ES-I3 (cell line): ENCODE measurements around the gene ARHGEF7.
"Not testable (repeated sequence)": the region's sequence is repeated elsewhere in the genome, so short reads cannot be mapped to it uniquely, and the experiment has no call there.

ENCODE experiments used
- H3K36me3 ChIP-seq: 2 replicates; pipeline ENCODE4 v1.6.1; 2013; ENCODE audit warnings: mild to moderate bottlenecking, low read length, control low read depth, moderate library complexity; ENCODE audit not compliant: insufficient read depth
- H3K4me1 ChIP-seq: 2 replicates; pipeline ENCODE4 v1.6.1; 2013; ENCODE audit warnings: mild to moderate bottlenecking, control low read depth, low read length; ENCODE audit not compliant: insufficient read depth
- H3K9ac ChIP-seq: 2 replicates; pipeline ENCODE4 v1.6.1; 2013; ENCODE audit warnings: low read depth, mild to moderate bottlenecking, low read length, moderate library complexity
- H3K9me3 ChIP-seq: 2 replicates; pipeline ENCODE4 v1.6.1; 2013; ENCODE audit warnings: mild to moderate bottlenecking, low read length, moderate library complexity; ENCODE audit not compliant: control insufficient read depth, insufficient read depth

The ARHGEF7 gene, protein sequence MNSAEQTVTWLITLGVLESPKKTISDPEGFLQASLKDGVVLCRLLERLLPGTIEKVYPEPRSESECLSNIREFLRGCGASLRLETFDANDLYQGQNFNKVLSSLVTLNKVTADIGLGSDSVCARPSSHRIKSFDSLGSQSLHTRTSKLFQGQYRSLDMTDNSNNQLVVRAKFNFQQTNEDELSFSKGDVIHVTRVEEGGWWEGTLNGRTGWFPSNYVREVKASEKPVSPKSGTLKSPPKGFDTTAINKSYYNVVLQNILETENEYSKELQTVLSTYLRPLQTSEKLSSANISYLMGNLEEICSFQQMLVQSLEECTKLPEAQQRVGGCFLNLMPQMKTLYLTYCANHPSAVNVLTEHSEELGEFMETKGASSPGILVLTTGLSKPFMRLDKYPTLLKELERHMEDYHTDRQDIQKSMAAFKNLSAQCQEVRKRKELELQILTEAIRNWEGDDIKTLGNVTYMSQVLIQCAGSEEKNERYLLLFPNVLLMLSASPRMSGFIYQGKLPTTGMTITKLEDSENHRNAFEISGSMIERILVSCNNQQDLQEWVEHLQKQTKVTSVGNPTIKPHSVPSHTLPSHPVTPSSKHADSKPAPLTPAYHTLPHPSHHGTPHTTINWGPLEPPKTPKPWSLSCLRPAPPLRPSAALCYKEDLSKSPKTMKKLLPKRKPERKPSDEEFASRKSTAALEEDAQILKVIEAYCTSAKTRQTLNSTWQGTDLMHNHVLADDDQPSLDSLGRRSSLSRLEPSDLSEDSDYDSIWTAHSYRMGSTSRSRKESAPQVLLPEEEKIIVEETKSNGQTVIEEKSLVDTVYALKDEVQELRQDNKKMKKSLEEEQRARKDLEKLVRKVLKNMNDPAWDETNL

DNA sequence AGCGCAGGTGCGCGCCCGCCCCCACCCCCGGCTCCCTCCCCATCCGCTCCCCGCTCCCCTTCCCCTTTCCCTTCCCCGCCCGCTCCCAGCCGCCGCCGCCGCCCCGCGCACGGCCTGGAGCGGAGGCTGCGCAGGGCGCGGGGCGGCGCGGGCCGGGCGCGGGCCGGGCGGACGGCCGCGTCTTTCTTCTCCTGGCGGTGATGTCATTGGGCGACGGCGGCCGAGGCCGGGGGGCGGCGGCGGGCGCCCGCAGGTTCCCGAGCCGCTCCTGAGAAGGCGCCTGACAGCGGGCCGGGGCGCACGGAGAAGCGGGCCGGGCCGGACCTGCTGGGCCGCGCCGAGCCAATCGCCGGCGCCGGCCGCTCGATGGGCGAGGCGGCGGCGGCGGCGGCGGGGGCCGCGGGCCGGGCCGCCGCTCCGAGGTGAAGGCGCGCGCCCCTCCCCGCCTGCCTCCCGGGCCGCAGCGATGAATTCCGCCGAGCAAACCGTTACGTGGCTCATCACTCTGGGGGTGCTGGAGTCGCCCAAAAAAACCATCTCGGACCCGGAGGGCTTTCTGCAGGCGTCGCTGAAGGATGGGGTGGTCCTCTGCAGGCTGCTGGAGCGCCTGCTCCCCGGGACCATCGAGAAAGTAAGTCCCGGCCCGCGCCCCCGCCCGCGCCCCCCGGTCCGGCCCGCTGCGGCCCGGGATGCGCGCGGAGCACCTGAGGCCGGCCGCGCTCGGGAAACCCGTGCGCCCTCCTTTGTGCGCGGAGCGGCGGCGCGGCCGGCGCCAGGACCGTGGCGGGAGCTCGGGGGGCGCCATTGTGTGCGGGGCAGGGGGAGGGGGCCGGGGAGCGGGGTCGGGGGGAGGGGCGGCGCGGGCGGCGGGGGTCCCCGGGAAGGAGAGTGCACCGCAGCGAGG is at the start of gene ARHGEF7:
Gene ARHGEF7, plus strand, starts transcription at position 250 of the 904 bp plus-strand sequence. Its CDS starts 217 bp downstream, at position 467.
- Histone ChIP-seq H3K9me3 (no peaks in the 10 kb centered on the region), H3K4me1 (no peaks in the 10 kb centered on the region), H3K9ac (peak within 1 kb of the TSS; percentile 85), H3K36me3 (no peaks in the 10 kb centered on the region)

GRCh38 chr13:111065698-111066097 is 49.4 kb upstream of the ARHGEF7 start:
- peaks cover 15% of the 10 kb centered on the region for H3K4me1 ChIP-seq
- H3K36me3 ChIP-seq = no peaks in the 10 kb centered on the region
- H3K9ac ChIP-seq = no peak overlapping the region
- H3K9me3 ChIP-seq = peaks cover 6% of the 10 kb centered on the region; the same call in 1 of the 2 replicates

GRCh38 chr13:111066544-111066943 is 48.6 kb upstream of the ARHGEF7 start:
- peaks cover 9% of the 10 kb centered on the region; the same call in 1 of the 2 replicates for H3K9me3 ChIP-seq
- peak overlapping the region; percentile 44 for H3K9ac ChIP-seq
- no peaks in the 10 kb centered on the region for H3K36me3 ChIP-seq
- H3K4me1 ChIP-seq = peaks cover 15% of the 10 kb centered on the region

DNA sequence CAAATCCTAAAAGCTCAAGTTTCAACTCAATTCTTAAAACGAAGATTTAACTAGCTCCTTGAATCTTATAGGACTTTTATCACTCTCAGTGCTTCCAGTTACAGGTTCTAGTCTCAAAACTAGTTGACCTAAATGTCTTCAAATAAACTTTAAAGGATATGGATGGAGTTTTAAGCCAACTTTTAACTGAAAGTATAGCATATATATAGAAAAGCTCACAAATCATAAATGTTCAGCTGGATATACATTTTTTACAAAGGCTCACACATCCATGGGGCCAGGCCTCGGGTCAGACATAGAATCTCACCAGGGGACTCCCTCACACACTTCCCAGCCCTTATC is 47.1 kb upstream of the ARHGEF7 start:
- Histone ChIP-seq H3K9ac (peak overlapping the region; percentile 81; the same call in 1 of the 2 replicates), H3K4me1 (peaks cover 15% of the 10 kb centered on the region)

GRCh38 chr13:111071120-111071519 is 44.0 kb upstream of the ARHGEF7 start:
- H3K4me1 ChIP-seq, H3K9ac ChIP-seq, H3K36me3 ChIP-seq: not testable (repeated sequence)
- H3K9me3 ChIP-seq = peaks cover 12% of the 10 kb centered on the region; the same call in 1 of the 2 replicates

More for the DNA sequence above, 47.1 kb upstream of the ARHGEF7 start:
- H3K9me3 ChIP-seq = peaks cover 9% of the 10 kb centered on the region; the same call in 1 of the 2 replicates
- H3K36me3 ChIP-seq = no peaks in the 10 kb centered on the region

DNA sequence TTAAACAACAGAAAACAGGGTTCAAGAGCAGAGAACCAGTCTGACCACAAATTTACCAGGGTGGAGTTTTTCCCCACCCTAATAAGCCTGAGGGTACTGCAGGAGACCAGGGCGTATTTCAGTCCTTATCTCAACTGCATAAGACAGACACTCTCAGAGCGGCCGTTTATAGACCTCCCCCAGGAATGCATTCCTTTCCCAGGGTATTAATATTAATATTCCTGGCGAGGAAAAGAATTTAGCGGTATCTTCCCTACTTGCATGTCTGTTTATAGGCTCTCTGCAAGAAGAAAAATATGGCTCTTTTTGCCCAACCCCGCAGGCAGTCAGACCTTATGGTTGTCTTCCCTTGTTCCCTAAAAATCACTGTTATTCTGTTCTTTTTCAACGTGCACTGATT is 43.6 kb upstream of the ARHGEF7 start:
- H3K9me3 ChIP-seq = peaks cover 12% of the 10 kb centered on the region; the same call in 1 of the 2 replicates
- H3K36me3 ChIP-seq, H3K9ac ChIP-seq, H3K4me1 ChIP-seq: not testable (repeated sequence)

- Histone ChIP-seq H3K9me3 (peaks cover 12% of the 10 kb centered on the region), H3K4me1 (no peaks in the 10 kb centered on the region), H3K36me3 (no peaks in the 10 kb centered on the region; the same call in 1 of the 2 replicates), H3K9ac (no peak overlapping the region)
Observed at GRCh38 chr13:111074826-111075225, 40.3 kb upstream of the ARHGEF7 start.

DNA sequence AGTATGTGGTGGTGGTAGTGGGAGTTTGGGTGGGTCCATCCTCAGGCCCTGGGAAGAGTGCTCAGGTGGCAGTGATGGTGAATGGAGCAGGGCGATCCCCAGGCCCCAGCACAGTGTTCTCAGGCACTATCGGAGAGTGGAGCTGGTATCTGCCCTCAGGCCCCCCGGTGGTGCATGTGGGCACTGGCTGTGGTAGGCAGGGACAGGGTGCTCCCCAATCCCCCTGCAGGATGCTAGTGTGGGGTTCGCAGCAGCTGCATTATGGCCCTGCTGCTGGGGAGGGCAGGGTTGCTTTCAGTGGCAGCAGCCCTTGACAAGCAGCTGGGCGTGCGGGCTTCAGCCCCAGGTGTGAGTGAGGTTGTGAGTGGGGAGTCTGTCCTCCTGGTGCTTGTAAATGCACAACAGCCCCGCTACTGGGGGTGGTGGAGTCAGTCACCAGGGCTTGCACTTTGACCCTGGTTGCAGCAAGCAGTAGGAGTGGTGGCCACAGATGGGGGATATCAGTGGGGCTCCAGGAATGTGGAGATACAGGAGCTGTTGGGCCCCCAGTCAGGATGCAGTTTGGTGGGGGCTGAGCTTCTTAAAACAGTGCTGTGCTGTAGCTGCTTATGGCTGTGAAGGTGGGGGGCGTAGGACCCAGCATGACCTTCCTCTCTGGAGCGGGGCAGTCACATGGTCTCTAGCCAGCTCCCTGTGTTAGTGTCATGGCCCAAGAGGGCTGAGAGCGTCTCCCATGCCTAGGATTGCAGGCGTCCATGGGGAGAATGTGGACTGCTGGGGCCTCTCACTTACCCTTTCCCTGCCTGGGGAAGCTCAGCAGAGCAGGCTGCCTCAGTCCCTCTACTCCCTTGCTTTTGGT is 38.7 kb upstream of the ARHGEF7 start:
- no peaks in the 10 kb centered on the region for H3K4me1 ChIP-seq
- H3K9ac ChIP-seq = no peak overlapping the region
- H3K9me3 ChIP-seq = peaks cover 3% of the 10 kb centered on the region
- H3K36me3 ChIP-seq = no peaks in the 10 kb centered on the region; the same call in 1 of the 2 replicates

GRCh38 chr13:111079375-111079774 is 35.7 kb upstream of the ARHGEF7 start:
- Histone ChIP-seq H3K9me3 (peaks cover 3% of the 10 kb centered on the region), H3K9ac (no peak overlapping the region), H3K36me3 (no peaks in the 10 kb centered on the region; the same call in 1 of the 2 replicates), H3K4me1 (no peaks in the 10 kb centered on the region)

GRCh38 chr13:111080642-111081041 is 34.5 kb upstream of the ARHGEF7 start:
- Histone ChIP-seq H3K4me1 (no peaks in the 10 kb centered on the region), H3K9ac (no peak overlapping the region), H3K9me3 (no peaks in the 10 kb centered on the region; the same call in 1 of the 2 replicates), H3K36me3 (no peaks in the 10 kb centered on the region; the same call in 1 of the 2 replicates)

DNA sequence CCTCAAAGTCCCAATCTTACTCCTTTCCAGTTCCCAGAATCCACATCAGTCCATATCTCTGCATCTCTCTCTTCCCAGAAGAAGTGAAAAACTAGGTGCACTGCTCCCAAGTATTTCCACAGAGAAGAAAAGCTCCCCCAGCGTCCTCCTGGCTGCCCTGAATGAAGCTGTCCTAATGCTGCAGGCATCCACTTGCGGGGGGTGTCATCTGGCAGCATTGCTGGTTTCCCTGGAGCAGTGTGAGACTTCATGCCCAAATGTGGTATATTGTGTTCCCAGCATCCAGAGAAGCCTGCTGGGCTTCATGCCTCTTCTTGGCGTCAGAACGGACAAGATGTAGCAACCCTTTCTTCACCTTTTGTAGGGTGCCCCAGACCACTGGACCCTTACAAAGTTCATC is 32.9 kb upstream of the ARHGEF7 start:
- no peaks in the 10 kb centered on the region for H3K4me1 ChIP-seq
- no peaks in the 10 kb centered on the region; the same call in 1 of the 2 replicates for H3K36me3 ChIP-seq
- H3K9ac ChIP-seq = no peak overlapping the region
- no peaks in the 10 kb centered on the region; the same call in 1 of the 2 replicates for H3K9me3 ChIP-seq

- H3K4me1 ChIP-seq, H3K36me3 ChIP-seq, H3K9me3 ChIP-seq, H3K9ac ChIP-seq: not testable (repeated sequence)
Observed at GRCh38 chr13:111082769-111083168, 32.3 kb upstream of the ARHGEF7 start.

DNA sequence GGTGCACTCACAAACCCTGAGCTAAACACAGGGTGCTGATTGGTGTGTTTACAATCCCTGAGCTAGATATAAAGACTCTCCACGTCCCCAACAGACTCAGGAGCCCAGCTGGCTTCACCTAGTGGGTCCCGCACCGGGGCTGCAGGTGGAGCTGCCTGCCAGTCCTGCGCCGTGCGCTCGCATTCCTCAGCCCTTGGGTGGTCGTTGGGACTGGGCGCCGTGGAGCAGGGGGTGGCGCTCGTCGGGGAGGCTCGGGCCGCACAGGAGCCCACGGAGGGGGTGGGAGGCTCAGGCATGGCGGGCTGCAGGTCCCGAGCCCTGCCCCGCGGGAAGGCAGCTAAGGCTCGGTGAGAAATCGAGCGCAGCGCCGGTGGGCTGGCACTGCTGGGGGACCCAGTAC is 31.4 kb upstream of the ARHGEF7 start:
- H3K9ac ChIP-seq, H3K4me1 ChIP-seq, H3K36me3 ChIP-seq, H3K9me3 ChIP-seq: not testable (repeated sequence)
